H1 (cell line): Measurements from ENCODE around the gene RELL2. TPM values are rescaled to one million over a fixed set of nuclear protein-coding genes. Genes with fewer than 3 reads are reported as not detected.

ENCODE experiments used
- CTCF ChIA-PET: fragments of 300-600 bp; sonication (Branson Sonifier 250); formaldehyde crosslinking; loops from one replicate; lab custom pipeline; 2021; ENCODE audit not compliant: partially characterized antibody; lab: Charles Lee
- POLR2A ChIA-PET: fragments of 300-600 bp; sonication (Branson Sonifier 250); formaldehyde crosslinking; loops from one replicate; lab custom pipeline; 2021; ENCODE audit warnings: inconsistent platforms; ENCODE audit not compliant: partially characterized antibody; lab: Charles Lee
- DNase-seq, 2 experiments: peaks; one replicate each; pipeline versions ENCODE4 v3.0.0 to v3.0.0-alpha.2; 2010 to 2022; ENCODE audit warnings: low spot score in 2 of 2, low read depth in 1 of 2, mixed read lengths in 1 of 2
- FAIRE-seq: peaks from 2 replicates; lab custom pipeline; 2011; peaks lifted over from hg19 to GRCh38; lab: Jason Lieb, UNC
- H2AFZ ChIP-seq: 2 replicates; pipeline ENCODE4 v1.8.1; 2012; ENCODE audit warnings: low read length, inconsistent platforms
- H2AK5ac ChIP-seq: 2 replicates; pipeline ENCODE4 v1.6.1; 2013; ENCODE audit warnings: low read depth, low read length
- H2BK120ac ChIP-seq: replicated peaks from 2 replicates; pipeline ENCODE3; 2013; ENCODE audit warnings: low read depth, low read length, inconsistent platforms
- H2BK12ac ChIP-seq: 2 replicates; pipeline ENCODE4 v1.6.1; 2013; ENCODE audit warnings: low read depth, low read length
- H2BK15ac ChIP-seq: 2 replicates; pipeline ENCODE4 v1.6.1; 2013; ENCODE audit warnings: low read length
- H2BK20ac ChIP-seq: 2 replicates; pipeline ENCODE4 v1.6.1; 2013; ENCODE audit warnings: low read length
- H2BK5ac ChIP-seq: 2 replicates; pipeline ENCODE4 v1.6.1; 2013; ENCODE audit warnings: low read depth, low read length
- H3K14ac ChIP-seq: 2 replicates; pipeline ENCODE4 v1.6.1; 2013; ENCODE audit warnings: inconsistent platforms; ENCODE audit not compliant: insufficient read length
- H3K18ac ChIP-seq: 2 replicates; pipeline ENCODE4 v1.6.1; 2013; ENCODE audit warnings: low read length; ENCODE audit errors: extremely low read depth
- H3K23ac ChIP-seq: 2 replicates; pipeline ENCODE4 v1.6.1; 2013; ENCODE audit warnings: inconsistent platforms; ENCODE audit not compliant: insufficient read length
- H3K23me2 ChIP-seq: 2 replicates; pipeline ENCODE4 v1.6.1; 2013; ENCODE audit warnings: low read depth, low read length
- H3K27ac ChIP-seq: 2 replicates; pipeline ENCODE4 v1.6.1; 2011; ENCODE audit warnings: low read depth, low read length, inconsistent platforms
- H3K27me3 ChIP-seq, 4 experiments: replicated peaks in 1 of 4; 1 replicate in 1 of 4; 2 replicates in 3 of 4; pipeline versions ENCODE4 v1.6.1 to v1.8.1; 2011 to 2013; ENCODE audit warnings: low read length in 3 of 4, mild to moderate bottlenecking in 3 of 4, inconsistent platforms in 2 of 4, mixed read lengths in 2 of 4, moderate library complexity in 1 of 4; ENCODE audit not compliant: control insufficient read depth in 3 of 4, insufficient read depth in 3 of 4; ENCODE audit errors: extremely low read depth in 1 of 4
- H3K36me3 ChIP-seq, 4 experiments: 2 replicates each; pipeline versions ENCODE4 v1.6.1 to v1.8.1; 2011 to 2013; ENCODE audit warnings: mild to moderate bottlenecking in 4 of 4, low read length in 3 of 4, moderate library complexity in 2 of 4, control low read depth in 1 of 4, inconsistent platforms in 1 of 4; ENCODE audit not compliant: insufficient read depth in 4 of 4, control insufficient read depth in 2 of 4
- H3K4ac ChIP-seq: replicated peaks from 2 replicates; pipeline ENCODE3; 2013; ENCODE audit warnings: low read length, low read depth, mixed read lengths, inconsistent platforms; ENCODE audit not compliant: insufficient read length
- H3K4me1 ChIP-seq, 4 experiments: replicated peaks in 1 of 4; 1 replicate in 1 of 4; 2 replicates in 3 of 4; pipeline versions ENCODE4 v1.6.1 to v1.8.1; 2011 to 2013; ENCODE audit warnings: low read length in 3 of 4, inconsistent platforms in 2 of 4, mixed read lengths in 1 of 4; ENCODE audit not compliant: insufficient read depth in 4 of 4, control insufficient read depth in 3 of 4
- H3K4me2 ChIP-seq, 2 experiments: 2 replicates each; pipeline versions ENCODE4 v1.6.1 to v1.8.1; 2011 to 2013; ENCODE audit warnings: low read depth in 2 of 2, low read length in 2 of 2, control low read depth in 1 of 2, inconsistent platforms in 1 of 2, mild to moderate bottlenecking in 1 of 2; ENCODE audit not compliant: insufficient read depth in 1 of 2
- H3K4me3 ChIP-seq, 4 experiments: fragments of 200-600, 300-600 bp in 1 of 4; sonication (generic), shearing (Covaris generic), sonication (Bioruptor Twin) in 1 of 4; 2 replicates each; pipeline versions ENCODE4 v1.5.1 to v1.8.1; 2011 to 2016; ENCODE audit warnings: low read length in 4 of 4, low read depth in 3 of 4, control low read depth in 2 of 4, inconsistent platforms in 2 of 4, mild to moderate bottlenecking in 2 of 4, mixed read lengths in 1 of 4, moderate library complexity in 1 of 4; ENCODE audit not compliant: insufficient read depth in 2 of 4; ENCODE audit errors: extremely low read depth in 1 of 4
- H3K56ac ChIP-seq: replicated peaks from 2 replicates; pipeline ENCODE3; 2013; ENCODE audit warnings: low read depth, mild to moderate bottlenecking, mixed read lengths, low read length, inconsistent platforms; ENCODE audit not compliant: insufficient read length
- H3K79me1 ChIP-seq: 2 replicates; pipeline ENCODE4 v1.6.1; 2013; ENCODE audit warnings: low read depth, low read length, control low read depth
- H3K79me2 ChIP-seq, 2 experiments: 2 replicates each; pipeline versions ENCODE4 v1.6.1 to v1.8.1; 2012 to 2013; ENCODE audit warnings: low read length in 2 of 2, mild to moderate bottlenecking in 2 of 2, inconsistent platforms in 1 of 2; ENCODE audit not compliant: insufficient read depth in 2 of 2, control insufficient read depth in 1 of 2
- H3K9ac ChIP-seq, 4 experiments: replicated peaks in 1 of 4; 1 replicate in 1 of 4; 2 replicates in 3 of 4; pipeline versions ENCODE4 v1.6.1 to v1.8.1; 2011 to 2013; ENCODE audit warnings: low read depth in 3 of 4, low read length in 3 of 4, control low read depth in 2 of 4, mild to moderate bottlenecking in 2 of 4, moderate library complexity in 2 of 4, inconsistent platforms in 1 of 4; ENCODE audit errors: extremely low read depth in 1 of 4
- H3K9me3 ChIP-seq, 2 experiments: 2 replicates each; pipeline versions ENCODE4 v1.6.1 to v1.8.1; 2012 to 2013; ENCODE audit warnings: mild to moderate bottlenecking in 2 of 2, moderate library complexity in 2 of 2, control low read depth in 1 of 2, inconsistent platforms in 1 of 2, low read depth in 1 of 2, low read length in 1 of 2, mixed read lengths in 1 of 2; ENCODE audit not compliant: insufficient read depth in 2 of 2
- H4K20me1 ChIP-seq, 2 experiments: replicated peaks in 1 of 2; 2 replicates each; pipeline versions ENCODE3 to v1.8.1; 2011 to 2013; ENCODE audit warnings: inconsistent platforms in 2 of 2, low read length in 2 of 2, mild to moderate bottlenecking in 1 of 2; ENCODE audit not compliant: insufficient read depth in 2 of 2, control insufficient read depth in 1 of 2
- H4K5ac ChIP-seq: 2 replicates; pipeline ENCODE4 v1.6.1; 2013; ENCODE audit warnings: low read length, low read depth, mixed read lengths, inconsistent platforms; ENCODE audit not compliant: insufficient read length
- H4K8ac ChIP-seq: 2 replicates; pipeline ENCODE4 v1.8.0; 2013; ENCODE audit warnings: mild to moderate bottlenecking, moderate library complexity, low read length, inconsistent platforms; ENCODE audit not compliant: insufficient read depth; ENCODE audit errors: extremely low read depth
- H4K91ac ChIP-seq: replicated peaks from 2 replicates; pipeline ENCODE3; 2013; ENCODE audit warnings: low read length, mixed read lengths, inconsistent platforms; ENCODE audit not compliant: insufficient read length
- EGR1 ChIP-seq: IDR thresholded peaks from 2 replicates; pipeline ENCODE4 v1.6.1; 2011; ENCODE audit warnings: low read depth, low read length, borderline replicate concordance
- FOSL1 ChIP-seq: IDR thresholded peaks from 2 replicates; pipeline ENCODE4 v1.6.1; 2011; ENCODE audit warnings: mild to moderate bottlenecking, low read depth, low read length, moderate library complexity; ENCODE audit not compliant: insufficient read depth
- POU5F1 ChIP-seq: IDR thresholded peaks from 2 replicates; pipeline ENCODE4 v1.6.1; 2011; ENCODE audit warnings: low read depth, mild to moderate bottlenecking, low read length, moderate library complexity
- SIN3A ChIP-seq, 2 experiments: IDR thresholded peaks in 1 of 2; conservative IDR thresholded peaks in 1 of 2; 2 replicates each; pipeline ENCODE4 v1.6.1; 2011 to 2012; ENCODE audit warnings: low read length in 2 of 2, improper control_type of control experiment in 1 of 2, low read depth in 1 of 2, mild to moderate bottlenecking in 1 of 2
- SIX5 ChIP-seq: IDR thresholded peaks from 2 replicates; pipeline ENCODE4 v1.6.1; 2011; ENCODE audit warnings: mild to moderate bottlenecking, low read depth, low read length
- SP1 ChIP-seq: IDR thresholded peaks from 2 replicates; pipeline ENCODE4 v1.6.1; 2011; ENCODE audit warnings: low read depth, low read length
- SP2 ChIP-seq: IDR thresholded peaks from 2 replicates; pipeline ENCODE4 v1.6.1; 2012; ENCODE audit warnings: mild to moderate bottlenecking, low read length, inconsistent platforms
- SRF ChIP-seq: IDR thresholded peaks from 2 replicates; pipeline ENCODE4 v1.6.1; 2011; ENCODE audit warnings: mild to moderate bottlenecking, low read depth, low read length, moderate library complexity
- TCF12 ChIP-seq: IDR thresholded peaks from 2 replicates; pipeline ENCODE4 v1.6.1; 2011; ENCODE audit warnings: low read depth, mild to moderate bottlenecking, low read length
- YY1 ChIP-seq: IDR thresholded peaks from 2 replicates; pipeline ENCODE4 v1.6.1; 2011; ENCODE audit warnings: low read depth, mild to moderate bottlenecking, low read length
- ZNF274 ChIP-seq: IDR thresholded peaks from 2 replicates; pipeline ENCODE4 v1.7.0; 2012; ENCODE audit warnings: low read length, borderline replicate concordance; ENCODE audit errors: extremely low read depth
- WGBS, 2 experiments: shearing (Covaris generic) in 1 of 2; methylation state at CpG; one replicate each; pipeline versions ENCODE4 v1.1.6 to v1.1.7; 2013 to 2015; ENCODE audit warnings: low lambda C conversion rate in 2 of 2, mixed read lengths in 2 of 2, inconsistent platforms in 1 of 2, low coverage in 1 of 2, missing lambda C conversion rate in 1 of 2; ENCODE audit not compliant: insufficient replicate concordance in 2 of 2, insufficient coverage in 1 of 2, insufficient read length in 1 of 2; ENCODE audit errors: extremely low coverage in 1 of 2, missing lambda C conversion rate in 1 of 2; 5-methylcytosine and 5-hydroxymethylcytosine counted together
- polyA plus RNA-seq, 7 experiments: library from polyadenylated mRNA; depleted of rRNA in 3 of 7; stranded (reverse) in 5 of 7; unstranded in 2 of 7; fragments of >200 nt in 5 of 7; fragments of 200-250 nt in 2 of 7; gene quantifications; 1 replicate in 5 of 7; 2 replicates in 1 of 7; 4 replicates in 1 of 7; pipeline versions ENCODE4 v1.2.1 to v1.2.3, GENCODE V29; 2011 to 2013; ENCODE audit warnings: missing spikeins in 2 of 7, mixed read lengths in 2 of 7
- total RNA-seq: library from RNA; stranded (reverse); fragmentation: NEBNext Ultra II Directional; extraction: Animal tissue kit (Norgen Biotek cat#: 25700); gene quantifications from 2 replicates; pipeline ENCODE4 v1.2.1, GENCODE V29; 2021

The RELL2 gene
- total and polyA plus RNA-seq, 2 of the 8 experiments (the other 6 are each of a cell fraction or from before 2014, with no cell fraction given), result 18.6 to 23.7 TPM

DNA sequence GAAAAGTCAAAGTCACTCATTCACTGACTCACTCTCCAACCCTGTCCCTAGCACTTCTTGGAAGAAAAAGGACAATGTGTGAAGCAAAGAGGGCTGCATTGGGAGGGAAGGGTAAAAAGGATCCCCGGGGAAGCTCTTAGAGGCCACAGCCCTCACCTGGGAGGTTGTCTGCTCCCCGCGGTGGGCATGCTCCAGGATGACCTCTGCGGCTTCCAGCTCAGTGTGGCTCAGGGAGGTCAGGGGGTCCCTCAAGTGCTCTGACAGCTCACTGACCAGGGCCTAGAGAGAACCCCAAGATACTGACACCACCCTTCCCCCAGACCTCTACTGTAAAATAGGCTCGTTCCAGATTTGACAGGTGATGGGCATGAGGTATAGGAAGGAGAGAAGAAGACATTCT lies 10.4 kb downstream of the RELL2 start:
- H2BK15ac ChIP-seq, result no peak overlapping the region
- no peak overlapping the region for H2BK20ac ChIP-seq
- no peak overlapping the region for H3K56ac ChIP-seq
- no peaks in the 10 kb centered on the region for H3K79me2 ChIP-seq
- no peak overlapping the region for H3K27ac ChIP-seq
- POLR2A ChIA-PET, result interaction anchor here (0.6 to 7.3 kb wide), 3 partner anchors 9 to 55 kb away, joined by 3 to 96 read pairs (median 3); partner anchors contain the start of genes HDAC3 and RELL2
- no peak overlapping the region for H2AK5ac ChIP-seq
- CTCF ChIA-PET, result interaction anchor here (1.4 to 4.2 kb wide), 6 partner anchors 9 to 55 kb away, joined by 3 to 21 read pairs (median 7); no protein-coding TSS in a partner anchor
- no peak overlapping the region for H3K4me3 ChIP-seq
- no peaks in the 10 kb centered on the region; a peak in 1 of 7 replicates for H3K27me3 ChIP-seq
- no peak overlapping the region for H4K91ac ChIP-seq
- no peak overlapping the region for H2AFZ ChIP-seq
- DNase-seq (no peak), FAIRE-seq (no peak)
- H4K5ac ChIP-seq, result no peak overlapping the region
- no peak overlapping the region for H2BK5ac ChIP-seq
- H2BK120ac ChIP-seq, result no peak overlapping the region
- H3K4ac ChIP-seq, result no peak overlapping the region
- H4K20me1 ChIP-seq, result peaks cover 0 to 2% of the 10 kb centered on the region in 2 experiments
- H3K4me1 ChIP-seq, result peaks cover 2 to 8% (median 6%) of the 10 kb centered on the region in 4 experiments; a peak in 6 of 7 replicates
- H3K14ac ChIP-seq, result no peak overlapping the region
- WGBS, 2 experiments, result 88% methylated on average over 5 of the region's 5 CpGs; no CpG with 5 or more reads in 1 of the 2 experiments
- no peak overlapping the region for H3K23ac ChIP-seq
- no peak overlapping the region for H3K18ac ChIP-seq
- H3K9ac ChIP-seq, result no peak overlapping the region
- H3K4me2 ChIP-seq, result no peak overlapping the region
- H4K8ac ChIP-seq, result no peak overlapping the region
- peaks cover 3% of the 10 kb centered on the region; the same call in 1 of the 2 replicates for H3K79me1 ChIP-seq
- peaks cover 3% of the 10 kb centered on the region; the same call in 1 of the 2 replicates for H3K23me2 ChIP-seq
- no peaks in the 10 kb centered on the region for H3K9me3 ChIP-seq
- peaks cover 0 to 14% (median 5%) of the 10 kb centered on the region in 4 experiments; a peak in 3 of 8 replicates for H3K36me3 ChIP-seq
- H2BK12ac ChIP-seq, result no peak overlapping the region
- TF ChIP-seq SIN3A (conservative IDR thresholded peaks at IDR 0.05 in 1 of 2, IDR thresholded peaks at IDR 0.05 in 1 of 2; ENCODE audit: low read depth in 1 of 2, low read length in 2 of 2) (no peak), TCF12 (no peak), SIX5 (no peak), YY1 (no peak), POU5F1 (no peak), FOSL1 (no peak), SP2 (no peak), ZNF274 (no peak), SRF (no peak), SP1 (no peak), EGR1 (no peak)
